Upper lobe of left lung (tissue), 6 donors: Measurements from ENCODE around the gene CBFA2T3. TPM values are rescaled to one million over a fixed set of nuclear protein-coding genes. Genes with fewer than 3 reads are reported as not detected.

Experiments used
- ATAC-seq, 2 donors: fragments of 200-7000 bp; cut with Tn5 transposase; one replicate each; pipeline ENCODE4 v1.9.1; 2022; ENCODE audit warnings: mild to moderate bottlenecking in 2 of 2, moderate library complexity in 2 of 2; ENCODE audit not compliant: low FRiP score in 2 of 2
- DNase-seq, 2 donors: peaks; one replicate each; pipeline ENCODE4 v3.0.0-alpha.2; 2019 to 2020
- H3K27ac ChIP-seq, 4 donors: fragments of 200-600 bp; sonication (generic); one replicate each; pipeline ENCODE4 v1.5.1; 2016 to 2019
- H3K27me3 ChIP-seq, 4 donors: fragments of 200-600 bp; sonication (generic); one replicate each; pipeline ENCODE4 v1.5.1; 2017 to 2019
- H3K36me3 ChIP-seq, 4 donors: fragments of 200-600 bp; sonication (generic); one replicate each; pipeline ENCODE4 v1.5.1; 2016 to 2019
- H3K4me1 ChIP-seq, 4 donors: fragments of 200-600 bp; sonication (generic); one replicate each; pipeline ENCODE4 v1.5.1; 2018 to 2019
- H3K4me3 ChIP-seq, 4 donors: fragments of 200-600 bp; sonication (generic); one replicate each; pipeline ENCODE4 v1.5.1; 2017 to 2019; ENCODE audit warnings: mild to moderate bottlenecking in 2 of 4, moderate library complexity in 1 of 4
- H3K9me3 ChIP-seq, 4 donors: fragments of 200-600 bp; sonication (generic); one replicate each; pipeline ENCODE4 v1.5.1; 2018 to 2019
- EP300 ChIP-seq, 4 donors: sonication (generic); formaldehyde crosslinking; IDR thresholded peaks; one replicate each; pipeline ENCODE4 v1.5.1; 2017; ENCODE audit warnings: antibody characterized with exemption in 4 of 4, control low read depth in 2 of 4
- POLR2A ChIP-seq, 4 donors: fragments of 450-650 bp; IDR thresholded peaks; one replicate each; pipeline ENCODE4 v1.5.1; 2016 to 2017; ENCODE audit warnings: antibody characterized with exemption in 4 of 4, mild to moderate bottlenecking in 2 of 4
- POLR2AphosphoS5 ChIP-seq, 2 donors: sonication (generic); formaldehyde crosslinking; IDR thresholded peaks; one replicate each; pipeline ENCODE4 v1.5.1; 2017; ENCODE audit warnings: antibody characterized with exemption in 2 of 2
- WGBS, 2 donors: methylation state at CpG; one replicate each; pipeline ENCODE4 v1.1.5; 2017 to 2018; 5-methylcytosine and 5-hydroxymethylcytosine counted together
- total RNA-seq, 6 donors: library from RNA; depleted of rRNA in 4 of 6; stranded (reverse); fragments of >200 nt in 4 of 6; gene quantifications; one replicate each; pipeline versions ENCODE4 v1.1.0 to v1.2.1, GENCODE V29; 2016 to 2021
- TF ChIP-seq, protein P1 (sequence below), 6 experiments: fragments of 450-650 bp in 4 of 6; fragments of 200-600 bp in 2 of 6; sonication (generic) in 2 of 6; IDR thresholded peaks; one replicate each; pipeline ENCODE4 v1.5.1; 2016 to 2019; ENCODE audit warnings: antibody characterized with exemption in 6 of 6
- donor health status: DM: no; HTN: no; CAD: no; lungs with moderate emphysema.
- donor health status: DM: no; HTN: yes; CAD: no; lungs with severe emphysema.

The CBFA2T3 gene
- total RNA-seq, 6 donors from 2014 or later, result 2.7 to 33.5 (median 15.2) TPM

DNA sequence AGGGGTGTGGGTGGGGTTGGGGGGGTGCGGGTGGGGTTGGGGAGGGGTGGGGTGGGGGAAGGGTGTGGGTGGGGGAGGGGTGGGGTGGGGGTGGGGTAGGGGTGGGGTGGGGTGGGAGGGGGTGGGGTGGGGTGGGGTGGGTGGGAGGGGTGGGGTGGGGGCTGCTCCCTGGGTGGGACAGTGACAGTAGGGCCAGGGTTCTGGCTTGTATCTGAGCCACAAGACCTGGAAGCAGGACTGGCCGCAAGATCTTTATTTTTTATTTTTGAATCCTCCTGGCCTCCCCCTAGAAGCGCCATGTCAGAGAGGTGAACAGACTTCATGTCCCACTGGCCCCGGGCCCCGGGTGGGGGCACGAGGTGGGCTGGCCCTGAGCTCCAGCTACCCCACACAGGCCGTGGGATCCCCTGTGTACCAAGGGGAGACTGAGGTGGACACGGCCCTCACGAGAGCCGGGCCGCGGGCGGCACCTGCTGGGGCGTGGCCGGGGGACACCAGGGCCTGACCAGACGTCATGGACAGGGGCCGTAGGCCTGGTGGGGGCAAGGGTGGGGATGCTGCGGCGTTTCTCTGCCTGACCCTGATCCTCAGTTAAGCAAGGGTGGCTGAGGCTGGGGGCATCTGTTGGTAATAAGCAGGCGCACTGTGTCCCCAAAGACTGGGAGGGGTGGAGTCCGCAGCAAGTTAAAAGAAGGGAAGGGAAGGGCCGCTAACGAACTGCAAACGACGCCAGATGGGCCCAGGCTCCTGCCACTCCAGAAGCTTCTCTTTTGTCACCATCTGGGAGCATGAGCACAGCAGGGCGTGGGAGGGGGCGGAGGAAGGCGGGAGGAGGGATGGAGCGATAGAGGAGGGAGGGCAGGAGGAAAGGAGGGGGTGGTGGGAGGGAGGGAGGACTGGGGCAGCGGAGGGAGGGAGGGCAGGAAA, 88.3 kb downstream of the CBFA2T3 start:
- no peak overlapping the region for H3K4me3 ChIP-seq
- peak overlapping the region; percentile 10 to 80 (median 72) for H3K27ac ChIP-seq
- H3K27me3 ChIP-seq, result no peaks in the 10 kb centered on the region
- no peak for ATAC-seq
- H3K9me3 ChIP-seq, result no peaks in the 10 kb centered on the region
- H3K36me3 ChIP-seq, result peaks cover 0 to 46% (median 18%) of the 10 kb centered on the region in 4 donors
- H3K4me1 ChIP-seq, result peaks cover 3 to 14% (median 6%) of the 10 kb centered on the region in 4 donors
- TF ChIP-seq POLR2AphosphoS5 (IDR thresholded peaks at IDR 0.05) (peak; percentile 23 to 33), POLR2A (IDR thresholded peaks at IDR 0.05) (no peak)
- 70 to 77% methylated on average over 15 to 28 of the region's 30 CpGs for WGBS, 2 donors
- peak in 1 of 2 donors; percentile 82 for DNase-seq

DNA sequence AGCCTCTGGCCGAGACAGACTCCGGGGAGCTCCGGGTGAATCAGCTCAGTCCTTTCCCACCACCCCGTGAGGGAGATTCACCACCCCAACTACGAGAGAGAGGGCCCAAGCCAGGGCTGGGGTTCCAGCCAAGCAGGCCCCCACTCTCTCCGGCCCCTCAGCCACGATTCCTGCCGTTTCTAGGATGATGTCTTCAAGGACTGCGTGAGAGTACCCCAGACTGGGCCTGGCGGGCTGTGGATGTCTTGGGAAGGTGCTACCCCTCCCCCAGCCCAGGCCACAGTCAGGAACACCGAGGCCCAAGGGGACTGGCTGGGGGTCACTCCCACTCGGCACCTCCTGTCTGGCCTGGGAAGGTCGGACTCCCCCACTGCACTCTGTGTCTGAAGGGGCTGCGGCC, 89.0 kb downstream of the CBFA2T3 start:
- Histone ChIP-seq H3K4me3 (no peak overlapping the region), H3K36me3 (peaks cover 0 to 53% (median 21%) of the 10 kb centered on the region in 4 donors), H3K9me3 (no peaks in the 10 kb centered on the region), H3K27ac (peak overlapping the region; percentile 42 to 80 (median 72)), H3K4me1 (peaks cover 3 to 14% (median 6%) of the 10 kb centered on the region in 4 donors), H3K27me3 (no peaks in the 10 kb centered on the region)
- WGBS, 2 donors, result 80% methylated on average over 9 of the region's 14 CpGs; no CpG with 5 or more reads in 1 of the 2 donors
- ATAC-seq (no peak), DNase-seq (no peak)
- TF ChIP-seq, protein P1, sequence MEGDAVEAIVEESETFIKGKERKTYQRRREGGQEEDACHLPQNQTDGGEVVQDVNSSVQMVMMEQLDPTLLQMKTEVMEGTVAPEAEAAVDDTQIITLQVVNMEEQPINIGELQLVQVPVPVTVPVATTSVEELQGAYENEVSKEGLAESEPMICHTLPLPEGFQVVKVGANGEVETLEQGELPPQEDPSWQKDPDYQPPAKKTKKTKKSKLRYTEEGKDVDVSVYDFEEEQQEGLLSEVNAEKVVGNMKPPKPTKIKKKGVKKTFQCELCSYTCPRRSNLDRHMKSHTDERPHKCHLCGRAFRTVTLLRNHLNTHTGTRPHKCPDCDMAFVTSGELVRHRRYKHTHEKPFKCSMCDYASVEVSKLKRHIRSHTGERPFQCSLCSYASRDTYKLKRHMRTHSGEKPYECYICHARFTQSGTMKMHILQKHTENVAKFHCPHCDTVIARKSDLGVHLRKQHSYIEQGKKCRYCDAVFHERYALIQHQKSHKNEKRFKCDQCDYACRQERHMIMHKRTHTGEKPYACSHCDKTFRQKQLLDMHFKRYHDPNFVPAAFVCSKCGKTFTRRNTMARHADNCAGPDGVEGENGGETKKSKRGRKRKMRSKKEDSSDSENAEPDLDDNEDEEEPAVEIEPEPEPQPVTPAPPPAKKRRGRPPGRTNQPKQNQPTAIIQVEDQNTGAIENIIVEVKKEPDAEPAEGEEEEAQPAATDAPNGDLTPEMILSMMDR (IDR thresholded peaks at IDR 0.05), result no peak
- TF ChIP-seq POLR2AphosphoS5 (IDR thresholded peaks at IDR 0.05) (no peak), EP300 (IDR thresholded peaks at IDR 0.05) (no peak), POLR2A (IDR thresholded peaks at IDR 0.05) (no peak)

DNA sequence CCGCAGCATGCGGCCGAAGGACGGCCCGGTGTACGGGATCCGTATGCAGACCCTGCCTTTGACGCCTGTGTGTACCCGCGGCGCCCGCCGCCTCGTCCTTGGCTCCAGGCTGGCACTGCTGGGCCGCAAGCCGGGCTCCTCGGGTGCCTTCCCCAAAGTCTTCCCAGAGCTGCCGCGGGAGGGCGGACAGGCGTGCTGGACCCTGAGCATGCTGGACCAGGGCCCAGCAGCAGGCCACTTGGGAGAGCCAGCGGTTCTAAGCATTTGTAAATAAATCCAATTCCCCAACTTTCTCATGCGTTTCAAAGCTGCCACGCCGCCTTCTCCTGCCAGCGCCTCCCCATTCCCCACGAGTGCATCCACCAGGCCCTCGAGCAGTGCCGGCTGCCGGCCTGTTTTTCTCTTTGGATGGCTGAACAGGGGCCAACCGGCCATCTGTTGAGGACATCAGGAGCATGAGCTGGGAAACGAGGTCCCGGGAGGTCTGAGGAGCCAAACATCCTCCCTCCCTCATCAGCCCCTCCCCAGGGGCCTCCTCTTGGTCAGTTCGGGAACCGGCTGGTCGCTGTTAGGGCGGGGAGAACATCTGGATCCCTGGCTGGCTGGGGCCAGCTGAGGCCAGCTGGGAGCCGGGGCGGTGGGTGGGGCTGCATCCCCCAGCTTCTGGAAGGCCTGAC, 90.0 kb downstream of the CBFA2T3 start:
- 75 to 79% methylated on average over 27 to 36 of the region's 39 CpGs for WGBS, 2 donors
- no peak for TF ChIP-seq POLR2A (IDR thresholded peaks at IDR 0.05)
- TF ChIP-seq POLR2AphosphoS5 (IDR thresholded peaks at IDR 0.05), result peak; percentile 67 to 87
- peak in 1 of 4 donors; percentile 52 for TF ChIP-seq EP300 (IDR thresholded peaks at IDR 0.05)
- Histone ChIP-seq H3K4me3 (no peak overlapping the region), H3K4me1 (peaks cover 3 to 14% (median 8%) of the 10 kb centered on the region in 4 donors), H3K36me3 (peaks cover 0 to 58% (median 24%) of the 10 kb centered on the region in 4 donors), H3K9me3 (no peaks in the 10 kb centered on the region), H3K27ac (peak overlapping the region; percentile 35 to 80 (median 67)), H3K27me3 (no peaks in the 10 kb centered on the region)
- ATAC-seq, result peak; percentile 31 to 50
- peak; percentile 59 to 89 for DNase-seq

DNA sequence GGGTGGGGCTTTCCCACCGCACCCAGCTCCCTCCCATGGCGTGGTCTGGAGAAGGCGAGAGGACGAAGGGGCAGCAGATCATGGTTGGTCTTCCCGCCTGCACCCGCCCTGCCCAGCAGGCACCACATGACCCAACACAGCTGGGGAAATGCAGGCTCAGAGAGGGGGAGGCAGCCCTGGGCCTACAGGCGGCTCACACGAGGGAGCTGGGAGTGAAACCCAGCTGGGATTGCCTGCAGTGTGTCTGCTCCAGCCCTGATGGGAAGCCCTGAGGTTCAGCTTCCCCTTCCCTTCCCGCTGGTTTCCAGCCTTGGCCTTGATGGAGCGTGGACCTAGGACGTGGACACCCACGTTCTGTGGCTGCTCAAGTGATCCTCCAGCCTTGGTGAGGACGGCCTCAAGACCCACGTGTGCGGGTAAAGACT, 90.6 kb downstream of the CBFA2T3 start:
- TF ChIP-seq POLR2A (IDR thresholded peaks at IDR 0.05) (no peak), EP300 (IDR thresholded peaks at IDR 0.05) (peak in 1 of 4 donors; percentile 38), POLR2AphosphoS5 (IDR thresholded peaks at IDR 0.05) (peak in 1 of 2 donors; percentile 49)
- TF ChIP-seq, protein P1 (IDR thresholded peaks at IDR 0.05), result no peak
- Histone ChIP-seq H3K36me3 (peaks cover 0 to 57% (median 24%) of the 10 kb centered on the region in 4 donors), H3K9me3 (no peaks in the 10 kb centered on the region), H3K27ac (peak overlapping the region; percentile 35 to 80 (median 64)), H3K4me1 (peaks cover 3 to 15% (median 9%) of the 10 kb centered on the region in 4 donors), H3K27me3 (no peaks in the 10 kb centered on the region), H3K4me3 (no peak overlapping the region)
- 72% methylated on average over 12 of the region's 15 CpGs; no CpG with 5 or more reads in 1 of the 2 donors for WGBS, 2 donors
- ATAC-seq, result no peak
- peak in 1 of 2 donors; percentile 24 for DNase-seq

DNA sequence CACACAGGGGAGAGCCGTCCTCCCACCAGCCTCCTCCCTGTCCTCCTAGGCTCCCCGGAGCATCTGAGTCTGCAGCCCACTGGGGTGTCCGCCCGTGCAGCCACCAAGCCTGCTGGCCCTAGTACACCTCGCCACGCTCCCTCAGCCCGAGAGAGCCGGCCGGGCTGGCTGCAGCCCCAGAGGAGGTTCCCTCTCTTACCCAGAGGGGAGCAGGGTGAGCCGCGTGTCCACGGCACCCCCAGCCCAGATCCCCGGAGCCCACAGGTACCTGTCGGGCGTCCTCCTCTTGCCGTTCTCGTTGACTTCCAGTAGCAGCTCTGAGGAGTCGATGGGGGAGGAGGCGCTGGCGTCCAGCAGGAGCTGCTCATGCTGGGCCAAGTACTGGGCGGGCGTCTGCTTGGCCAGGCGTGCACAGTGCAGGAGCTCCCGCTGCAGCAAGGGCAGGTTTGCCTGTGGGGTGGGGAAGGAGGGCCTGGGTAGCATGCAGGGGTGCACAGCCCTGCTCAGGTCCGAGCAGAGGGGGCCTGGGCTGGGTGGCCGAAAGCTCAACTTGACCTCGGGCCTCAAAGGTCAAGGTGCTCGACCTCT, 91.2 kb downstream of the CBFA2T3 start:
- H3K27ac ChIP-seq, result peak overlapping the region; percentile 35 to 80 (median 64)
- TF ChIP-seq POLR2A (IDR thresholded peaks at IDR 0.05), result no peak
- TF ChIP-seq POLR2AphosphoS5 (IDR thresholded peaks at IDR 0.05), result no peak
- TF ChIP-seq EP300 (IDR thresholded peaks at IDR 0.05), result no peak
- TF ChIP-seq, protein P1 (IDR thresholded peaks at IDR 0.05), result no peak
- no peaks in the 10 kb centered on the region for H3K9me3 ChIP-seq
- H3K4me3 ChIP-seq, result no peak overlapping the region
- DNase-seq (no peak), ATAC-seq (no peak)
- WGBS, 2 donors, result 79 to 89% methylated on average over 6 to 26 of the region's 28 CpGs
- peaks cover 3 to 22% (median 9%) of the 10 kb centered on the region in 4 donors for H3K4me1 ChIP-seq
- peaks cover 0 to 58% (median 24%) of the 10 kb centered on the region in 4 donors for H3K36me3 ChIP-seq
- no peaks in the 10 kb centered on the region for H3K27me3 ChIP-seq
